ENCODE data around the gene ANAPC5. TPM values are rescaled to one million over a fixed set of nuclear protein-coding genes. Genes with fewer than 3 reads are reported as not detected.
"Not testable (repeated sequence)": the region's sequence is repeated elsewhere in the genome, so short reads cannot be mapped to it uniquely, and the experiment has no call there.

The ANAPC5 gene
- total RNA-seq, 1 experiment from 2014 or later: 124 TPM

DNA sequence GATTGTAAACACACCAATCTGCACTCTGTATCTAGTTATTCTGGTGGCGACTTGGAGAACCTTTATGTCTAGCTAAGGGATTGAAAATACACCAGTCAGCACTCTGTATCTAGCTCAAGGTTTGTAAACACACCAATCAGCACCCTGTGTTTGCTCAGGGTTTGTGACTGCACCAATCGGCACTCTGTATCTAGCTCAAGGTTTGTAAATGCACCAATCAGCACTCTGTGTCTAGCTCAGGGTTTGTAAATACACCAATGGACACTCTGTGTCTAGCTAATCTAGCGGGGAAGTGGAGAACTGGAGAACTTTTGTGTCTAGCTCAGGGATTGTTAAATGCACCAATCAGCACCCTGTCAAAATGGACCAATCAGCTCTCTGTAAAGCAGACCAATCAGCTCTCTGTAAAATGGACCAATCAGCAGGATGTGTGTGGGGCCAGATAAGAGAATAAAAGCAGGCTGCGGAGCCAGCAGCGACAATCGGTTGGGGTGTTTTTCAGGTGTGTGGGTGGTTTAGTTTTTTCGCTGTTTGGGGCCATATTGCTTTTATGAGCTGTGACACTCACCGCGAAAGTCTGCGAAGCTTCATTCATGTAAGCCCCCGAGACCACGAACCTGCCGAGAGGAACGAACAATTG lies 22.9 kb upstream of the ANAPC5 start:
- not testable (repeated sequence) for DNase-seq (ENCODE audit: low read depth)

DNA sequence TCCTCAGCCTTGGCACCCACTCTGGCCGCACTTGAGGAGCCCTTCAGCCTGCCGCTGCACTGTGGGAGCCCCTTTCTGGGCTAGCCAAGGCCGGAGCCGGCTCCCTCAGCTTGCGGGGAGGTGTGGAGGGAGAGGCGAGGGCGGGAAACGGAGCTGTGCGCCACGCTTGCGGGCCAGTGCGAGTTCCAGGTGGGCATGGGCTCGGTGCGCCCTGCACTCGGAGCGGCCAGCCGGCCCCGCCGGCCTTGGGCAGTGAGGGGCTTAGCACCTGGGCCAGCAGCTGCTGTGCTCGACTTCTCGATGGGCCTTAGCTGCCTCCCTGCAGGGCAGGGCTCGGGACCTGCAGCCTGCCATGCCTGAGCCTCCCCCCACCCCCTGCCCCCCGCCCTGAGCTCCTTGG lies 22.1 kb upstream of the ANAPC5 start:
- DNase-seq (ENCODE audit: low read depth); in situ Hi-C loops (cut with HindIII; ENCODE audit: low pct_unique_long_range_greater_than_20kb, low sequenced_read_pairs): not testable (repeated sequence)

More for the DNA sequence above, 22.9 kb upstream of the ANAPC5 start:
- in situ Hi-C loops (cut with HindIII; ENCODE audit: low pct_unique_long_range_greater_than_20kb, low sequenced_read_pairs): not testable (repeated sequence)

DNA sequence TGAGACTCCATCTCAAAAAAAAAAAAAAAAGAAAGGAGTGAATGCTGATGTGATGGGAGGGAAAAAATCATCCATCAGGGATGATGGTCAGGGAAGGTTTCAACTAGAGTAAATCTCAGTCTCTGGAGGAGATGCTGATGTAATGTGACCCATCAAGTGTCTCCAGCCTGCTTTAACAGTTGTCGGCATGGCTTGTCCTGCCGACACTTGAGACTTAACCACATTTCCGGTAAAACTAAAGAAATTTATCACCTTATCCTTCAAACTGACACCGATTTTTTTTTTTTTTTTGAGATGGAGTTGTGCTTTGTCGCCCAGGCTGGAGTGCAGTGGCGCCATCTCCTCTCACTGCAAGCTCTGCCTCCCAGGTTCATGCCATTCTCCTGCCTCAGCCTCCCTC lies 21.5 kb upstream of the ANAPC5 start:
- no peak for DNase-seq (ENCODE audit: low read depth)
- in situ Hi-C loops (cut with HindIII; ENCODE audit: low pct_unique_long_range_greater_than_20kb, low sequenced_read_pairs): no loop called here

DNA sequence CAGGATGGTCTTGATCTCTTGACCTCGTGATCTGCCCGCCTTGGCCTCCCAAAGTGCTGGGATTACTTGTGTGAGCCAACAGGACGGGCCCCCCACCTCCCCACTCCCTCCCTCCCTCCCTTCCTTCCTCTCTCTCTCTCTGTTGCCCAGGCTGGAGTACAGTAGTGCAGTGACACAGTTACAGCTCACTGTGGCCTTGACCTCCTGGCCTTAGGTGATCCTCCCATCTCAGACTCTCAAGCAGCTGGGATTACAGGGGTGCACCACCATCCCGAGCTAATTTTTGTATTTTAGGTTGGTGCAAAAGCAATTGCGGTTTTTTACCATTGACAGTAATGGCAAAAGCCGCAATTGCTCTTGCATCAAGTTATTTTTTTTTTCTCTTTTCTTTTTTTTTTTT lies 19.2 kb upstream of the ANAPC5 start:
- DNase-seq (ENCODE audit: low read depth): no peak
- in situ Hi-C loops (cut with HindIII; ENCODE audit: low pct_unique_long_range_greater_than_20kb, low sequenced_read_pairs): no loop called here

DNA sequence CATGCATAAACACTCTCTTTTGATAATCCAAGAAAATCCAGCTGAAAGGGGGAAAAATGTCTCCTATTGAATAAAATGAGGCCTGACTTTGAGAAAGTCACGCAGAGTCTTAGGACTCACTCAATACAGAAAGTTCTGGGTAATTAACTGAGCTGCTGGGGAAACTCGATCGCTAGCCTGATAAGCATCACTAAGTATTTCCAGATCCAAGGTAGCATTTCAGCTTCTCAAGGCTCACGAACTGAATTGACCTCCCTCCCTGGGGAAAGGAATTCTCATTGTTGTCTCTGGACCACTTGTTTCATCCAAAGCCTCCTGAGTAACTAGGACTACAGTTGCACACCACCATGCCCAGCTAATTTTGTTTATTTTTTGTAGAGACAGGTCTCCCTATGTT lies 13.8 kb upstream of the ANAPC5 start:
- in situ Hi-C loops (cut with HindIII; ENCODE audit: low pct_unique_long_range_greater_than_20kb, low sequenced_read_pairs): no loop called here
- no peak for DNase-seq (ENCODE audit: low read depth)

DNA sequence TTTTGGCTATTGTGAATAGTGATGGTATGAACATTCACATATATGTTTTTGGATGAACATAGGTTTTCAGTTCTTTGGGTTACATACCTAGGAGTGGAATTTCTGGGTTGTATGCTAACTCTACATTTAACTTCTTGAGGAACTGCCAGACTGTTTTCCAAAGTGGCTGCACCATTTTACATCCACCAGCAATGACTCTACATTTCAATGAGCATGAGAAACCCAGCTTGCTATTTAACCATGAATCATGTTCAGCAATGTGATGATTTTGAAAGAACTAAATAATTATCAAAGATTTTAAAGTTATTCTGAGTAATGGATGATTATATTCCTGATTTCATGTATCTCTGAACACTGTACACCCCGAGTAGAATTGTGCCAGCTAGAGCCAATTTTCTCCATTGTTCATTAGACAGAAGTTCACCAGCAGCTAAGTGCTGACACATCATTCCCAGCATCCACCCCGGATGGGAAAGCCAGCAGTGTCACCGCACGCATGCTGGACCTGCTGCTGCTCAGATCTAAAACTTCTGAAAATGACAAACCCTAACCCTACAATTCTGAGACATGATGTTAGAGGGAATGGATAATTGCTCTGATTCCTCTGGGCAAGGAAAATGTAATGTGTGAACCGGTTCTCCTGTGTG lies 13.3 kb upstream of the ANAPC5 start:
- in situ Hi-C loops (cut with HindIII; ENCODE audit: low pct_unique_long_range_greater_than_20kb, low sequenced_read_pairs): no loop called here
- DNase-seq (ENCODE audit: low read depth): no peak

DNA sequence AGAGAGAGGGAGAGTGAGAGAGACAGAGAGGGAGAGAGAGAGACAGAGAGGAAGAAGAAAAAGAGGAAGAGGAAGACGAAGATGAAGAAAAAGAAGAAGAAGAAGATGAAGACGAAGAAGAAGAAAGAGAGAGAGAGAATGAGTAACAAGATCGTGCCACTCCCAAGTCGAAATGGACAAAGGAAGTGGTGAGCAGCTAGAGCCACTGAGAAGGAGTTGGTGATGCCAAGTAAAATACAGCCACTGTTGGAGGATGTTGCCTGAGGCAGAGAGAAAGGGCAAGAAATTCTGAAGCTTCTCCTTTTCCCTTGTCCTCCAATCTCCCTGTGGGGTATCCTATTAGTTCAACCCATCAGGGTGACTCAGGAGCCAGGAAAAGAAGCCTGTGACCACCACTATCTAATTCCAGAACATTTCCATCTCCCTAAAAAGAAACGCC lies 12.5 kb upstream of the ANAPC5 start:
- in situ Hi-C loops (cut with HindIII; ENCODE audit: low pct_unique_long_range_greater_than_20kb, low sequenced_read_pairs): no loop called here
- DNase-seq (ENCODE audit: low read depth): no peak

DNA sequence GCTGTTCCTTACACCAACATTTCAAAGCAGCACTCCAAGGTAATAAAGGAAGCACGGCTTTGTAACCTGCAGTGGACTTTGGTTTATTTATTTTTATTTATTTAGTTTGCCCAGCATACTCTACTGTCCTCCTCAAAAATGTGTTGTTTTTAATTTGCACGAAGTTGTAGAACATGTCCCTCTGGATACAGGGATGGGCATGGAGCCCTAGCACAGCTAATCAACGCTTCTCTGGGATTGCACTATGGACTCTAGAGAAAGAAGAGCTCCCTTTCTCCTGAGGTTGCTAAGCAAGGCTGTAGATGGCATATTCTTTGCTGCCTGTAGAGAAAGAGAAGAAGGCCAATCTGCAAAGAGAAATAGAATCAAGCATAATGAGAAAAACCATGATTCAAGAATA lies 5.9 kb upstream of the ANAPC5 start:
- in situ Hi-C loops (cut with HindIII; ENCODE audit: low pct_unique_long_range_greater_than_20kb, low sequenced_read_pairs): no loop called here
- DNase-seq (ENCODE audit: low read depth): no peak

DNA sequence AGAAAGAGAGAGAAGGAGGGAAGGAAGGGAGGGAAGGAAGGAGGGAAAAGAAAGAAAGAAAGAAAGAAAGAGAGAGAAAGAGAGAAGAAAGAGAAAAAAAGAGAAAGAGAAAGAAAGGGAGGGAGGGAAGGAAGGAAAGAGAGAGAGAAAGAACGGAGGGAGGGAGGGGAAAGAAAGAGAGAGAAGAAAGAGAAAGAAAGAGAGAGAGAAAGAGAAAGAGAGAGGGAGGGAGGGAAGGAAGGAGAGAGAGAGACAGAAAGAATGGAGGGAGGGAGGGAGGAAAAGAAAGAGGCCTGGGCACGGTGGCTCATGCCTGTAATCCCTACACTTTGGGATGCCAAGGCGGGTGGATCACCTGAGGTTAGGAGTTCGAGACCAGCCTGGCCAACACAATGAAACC lies 5.1 kb upstream of the ANAPC5 start:
- DNase-seq (ENCODE audit: low read depth): no peak

DNA sequence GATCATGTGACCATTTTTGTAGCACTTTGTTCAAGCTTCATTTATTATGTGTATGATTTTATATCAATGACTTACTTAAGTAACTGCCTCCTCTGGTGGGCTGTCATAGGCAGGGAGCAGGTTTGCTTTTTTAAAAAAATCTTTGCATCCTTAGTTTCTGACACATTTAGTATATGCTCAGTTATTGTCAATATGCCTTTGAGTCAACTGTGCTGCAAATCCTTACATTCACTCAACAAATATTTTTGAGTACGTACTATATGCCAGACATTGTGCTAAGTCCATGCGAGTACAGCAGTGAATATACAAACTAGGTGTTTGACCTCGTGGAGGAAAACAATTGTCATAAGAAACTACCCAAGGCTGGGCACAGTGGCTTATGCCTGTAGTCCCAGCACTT lies 4.4 kb upstream of the ANAPC5 start:
- in situ Hi-C loops (cut with HindIII; ENCODE audit: low pct_unique_long_range_greater_than_20kb, low sequenced_read_pairs): no loop called here
- DNase-seq (ENCODE audit: low read depth): no peak

More for the DNA sequence above, 5.1 kb upstream of the ANAPC5 start:
- in situ Hi-C loops (cut with HindIII; ENCODE audit: low pct_unique_long_range_greater_than_20kb, low sequenced_read_pairs): no loop called here

DNA sequence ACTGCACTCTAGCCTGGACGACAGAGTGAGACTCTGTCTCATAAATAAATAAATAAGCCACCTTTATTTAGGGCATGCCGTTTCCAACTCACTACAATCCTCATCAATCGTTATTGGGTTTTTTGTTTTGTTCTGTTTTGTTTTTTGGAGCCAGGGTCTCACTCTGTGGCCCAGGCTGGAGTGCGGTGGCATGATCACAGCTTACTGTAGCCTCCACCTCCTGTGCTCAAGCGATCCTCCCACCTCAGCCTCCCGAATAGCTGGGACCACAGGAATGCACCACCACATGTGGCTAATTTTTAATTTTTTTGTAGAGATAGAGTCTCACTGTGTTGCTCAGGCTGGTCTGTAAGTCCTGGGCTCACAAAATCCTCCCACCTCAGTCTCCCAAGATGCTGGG lies 3.6 kb upstream of the ANAPC5 start:
- DNase-seq (ENCODE audit: low read depth): no peak
- in situ Hi-C loops (cut with HindIII; ENCODE audit: low pct_unique_long_range_greater_than_20kb, low sequenced_read_pairs): no loop called here

DNA sequence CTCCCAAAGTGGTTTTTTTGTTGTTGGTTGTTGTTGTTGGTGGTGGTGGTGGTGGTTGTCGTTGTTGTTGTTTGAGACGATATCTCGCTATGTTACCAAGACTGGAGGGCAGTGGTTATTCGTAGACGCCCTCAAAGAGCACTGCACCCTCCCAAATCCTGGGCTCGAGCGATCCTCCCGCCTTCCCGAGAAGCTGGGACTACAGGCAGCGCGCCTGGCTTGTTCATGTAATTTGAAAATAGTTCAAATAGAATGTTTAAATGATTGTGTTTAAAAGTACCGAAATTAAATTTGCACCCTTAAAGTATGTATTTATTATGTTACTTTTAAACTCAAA lies 439 bp upstream of the ANAPC5 start:
- no peak for DNase-seq (ENCODE audit: low read depth)
- in situ Hi-C loops (cut with HindIII; ENCODE audit: low pct_unique_long_range_greater_than_20kb, low sequenced_read_pairs): no loop called here

DNA sequence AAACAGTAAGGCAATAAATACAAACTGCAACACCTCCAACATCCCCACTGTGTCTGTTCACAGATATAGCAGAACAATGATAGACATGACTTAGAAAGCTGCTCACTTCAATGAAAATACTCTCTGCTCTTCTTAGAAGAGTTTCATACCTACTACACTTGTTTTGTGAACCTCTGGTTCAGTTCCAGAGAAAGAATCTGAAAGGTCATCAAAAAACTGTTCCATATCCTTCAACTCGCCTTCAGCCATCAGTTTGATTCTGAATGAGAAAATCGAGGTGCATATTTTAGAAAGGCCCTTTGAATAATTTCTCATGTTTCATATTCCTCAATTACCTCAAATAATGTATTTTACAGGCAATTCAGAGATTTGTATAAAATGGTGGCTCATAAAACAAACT lies 5.5 kb downstream of the ANAPC5 start:
- in situ Hi-C loops (cut with HindIII; ENCODE audit: low pct_unique_long_range_greater_than_20kb, low sequenced_read_pairs): no loop called here
- DNase-seq (ENCODE audit: low read depth): no peak

DNA sequence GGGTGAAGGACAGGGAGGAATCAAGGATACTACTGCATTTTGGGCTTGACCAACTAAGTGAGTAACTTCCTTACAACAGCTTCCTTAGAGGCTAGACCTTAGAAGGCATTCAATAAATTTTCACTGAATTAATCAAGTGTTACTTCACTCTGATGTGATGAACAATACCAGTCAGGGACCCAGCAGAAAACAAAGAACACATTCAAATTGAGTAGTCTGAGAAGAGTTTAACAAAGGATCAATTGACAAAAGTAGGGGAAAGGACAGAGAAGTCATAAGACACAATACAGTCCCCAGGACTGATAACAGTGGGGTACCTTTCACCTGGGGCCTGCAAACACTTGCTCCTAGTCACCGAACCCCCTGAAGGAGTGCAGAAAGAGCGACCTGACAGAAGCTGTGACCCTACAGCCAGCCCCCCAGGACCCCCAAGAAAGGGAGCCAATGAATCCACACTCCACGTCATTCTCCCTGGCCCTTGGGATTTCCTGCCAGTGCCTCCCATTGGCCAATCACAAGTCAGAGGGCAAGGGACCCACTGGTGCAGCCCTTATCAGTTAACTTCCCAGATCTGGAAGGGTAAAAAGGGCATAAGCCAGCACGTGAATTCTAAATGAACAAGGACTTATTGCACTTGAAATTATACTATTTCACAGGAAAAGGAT lies 6.9 kb downstream of the ANAPC5 start:
- no peak for DNase-seq (ENCODE audit: low read depth)
- in situ Hi-C loops (cut with HindIII; ENCODE audit: low pct_unique_long_range_greater_than_20kb, low sequenced_read_pairs): no loop called here

DNA sequence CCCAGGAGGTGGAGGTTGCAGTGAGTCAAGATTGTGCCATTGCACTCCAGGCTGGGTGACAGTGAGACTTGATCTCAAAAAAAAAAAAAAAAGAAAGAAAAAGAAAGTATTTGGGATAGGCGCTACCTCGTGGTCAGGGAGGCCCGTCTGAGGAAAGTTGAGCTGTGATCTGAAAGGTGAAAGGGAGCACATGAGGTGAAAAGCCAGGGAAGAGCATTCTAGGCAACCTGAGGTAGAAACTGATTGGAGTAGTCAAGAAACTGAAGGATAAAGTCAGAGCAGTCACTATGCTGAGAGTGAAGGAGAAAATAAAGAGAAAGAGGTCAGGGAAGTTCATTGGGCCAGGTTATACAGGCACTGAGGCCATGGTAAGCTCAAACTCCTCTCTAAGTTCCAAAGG lies 7.7 kb downstream of the ANAPC5 start:
- in situ Hi-C loops (cut with HindIII; ENCODE audit: low pct_unique_long_range_greater_than_20kb, low sequenced_read_pairs): no loop called here
- no peak for DNase-seq (ENCODE audit: low read depth)

DNA sequence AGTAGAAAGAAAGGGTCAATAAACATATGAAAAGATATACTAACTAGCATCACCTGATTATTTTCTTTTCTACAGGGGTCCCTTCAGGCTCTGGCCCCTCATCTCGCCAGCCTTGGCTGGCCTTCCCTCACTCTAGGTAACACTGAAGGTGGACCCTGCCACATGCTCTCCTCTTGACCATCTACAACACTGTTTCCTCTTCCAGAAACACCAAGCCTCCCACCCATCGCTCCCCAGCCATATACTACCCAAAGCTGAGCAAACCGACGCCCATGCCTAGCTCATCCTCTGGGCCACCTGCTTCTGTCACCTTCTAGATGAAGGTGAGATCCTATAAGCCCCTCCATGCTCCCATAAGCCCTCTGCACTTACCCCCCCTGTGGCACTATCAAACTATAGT lies 14.8 kb downstream of the ANAPC5 start:
- in situ Hi-C loops (cut with HindIII; ENCODE audit: low pct_unique_long_range_greater_than_20kb, low sequenced_read_pairs): no loop called here

DNA sequence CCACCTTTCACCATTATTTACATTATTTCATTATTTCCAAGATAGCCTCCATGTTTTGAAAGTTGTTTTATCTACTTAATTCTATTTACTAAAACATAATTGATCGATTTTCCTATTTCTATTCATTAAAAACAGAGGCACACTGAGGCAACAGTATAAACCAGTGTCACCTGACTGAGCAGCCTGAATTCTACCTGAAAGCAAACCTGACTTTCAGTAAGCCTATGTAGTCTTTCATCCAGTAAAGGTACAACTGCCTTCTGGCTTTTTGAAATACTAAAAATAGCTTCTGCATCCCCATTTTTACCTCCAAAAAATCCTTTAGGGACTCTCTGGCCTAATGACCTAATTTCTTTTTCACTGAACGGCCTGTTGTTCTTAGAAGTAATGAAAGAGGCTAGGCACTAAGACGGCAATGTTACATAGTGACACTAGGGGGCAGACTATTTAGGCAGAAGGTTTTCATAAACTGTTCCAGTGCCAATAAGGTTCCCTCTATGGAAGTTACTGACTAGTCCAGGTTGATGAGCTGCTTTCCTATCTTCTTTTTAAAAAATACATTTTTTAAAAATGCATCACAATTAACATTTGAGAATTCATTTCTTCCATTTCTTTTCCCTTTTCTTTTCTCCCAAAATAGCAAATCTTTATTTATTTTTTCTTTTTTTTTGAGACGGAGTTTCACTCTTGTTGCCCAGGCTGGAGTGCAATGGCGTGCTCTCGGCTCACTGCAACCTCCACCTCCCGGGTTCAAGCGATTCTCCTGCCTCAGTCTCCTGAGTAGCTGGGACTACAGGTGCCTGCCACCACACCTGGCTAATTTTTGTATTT lies 17.5 kb downstream of the ANAPC5 start:
- in situ Hi-C loops (cut with HindIII; ENCODE audit: low pct_unique_long_range_greater_than_20kb, low sequenced_read_pairs): no loop called here
- peak; percentile 46 for DNase-seq (ENCODE audit: low read depth)

More for the DNA sequence above, 14.8 kb downstream of the ANAPC5 start:
- no peak for DNase-seq (ENCODE audit: low read depth)

DNA sequence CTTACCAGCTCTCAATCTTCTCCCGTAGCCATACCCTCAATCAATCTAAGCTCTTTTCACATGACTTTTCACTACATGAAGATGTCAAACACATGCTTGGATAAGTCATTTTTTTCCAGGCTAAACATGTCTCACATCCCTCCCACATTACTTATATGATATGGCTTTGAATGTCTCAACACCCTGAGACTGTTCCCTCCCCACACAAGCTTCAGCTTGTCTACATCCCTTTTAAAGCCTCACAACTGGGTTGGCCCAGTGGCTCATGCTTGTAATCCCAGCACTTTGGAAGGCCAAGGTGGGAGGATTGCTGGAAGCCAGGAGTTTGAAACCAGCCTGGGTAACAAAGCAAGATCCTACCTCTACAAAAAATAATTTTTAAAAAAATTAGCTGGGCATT lies 18.5 kb downstream of the ANAPC5 start:
- in situ Hi-C loops (cut with HindIII; ENCODE audit: low pct_unique_long_range_greater_than_20kb, low sequenced_read_pairs): no loop called here
- DNase-seq (ENCODE audit: low read depth): no peak

DNA sequence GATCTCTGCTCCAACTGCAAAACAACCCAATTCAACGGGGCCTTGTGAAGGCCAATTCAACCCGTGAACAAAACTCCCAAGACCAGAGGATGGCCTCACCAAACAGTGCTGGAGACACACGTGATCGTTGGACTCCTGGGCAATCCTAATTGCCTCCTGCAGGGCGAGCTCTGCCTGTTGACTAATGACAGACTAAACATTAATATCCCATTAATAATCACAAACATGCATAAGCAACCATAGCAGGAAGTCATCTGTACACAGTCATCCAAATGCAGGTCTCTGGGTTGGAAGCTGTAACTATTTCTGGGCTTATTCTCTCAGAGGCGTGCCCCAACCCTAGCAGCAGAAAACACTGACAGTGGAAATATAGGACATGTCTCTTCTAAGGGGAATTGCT lies 21.0 kb downstream of the ANAPC5 start:
- no peak for DNase-seq (ENCODE audit: low read depth)
- in situ Hi-C loops (cut with HindIII; ENCODE audit: low pct_unique_long_range_greater_than_20kb, low sequenced_read_pairs): no loop called here
